NCI-H82 treated with DMSO at 0.1 percent for 48 hours (cell line): ENCODE measurements around the gene IRF1.
"Not testable (repeated sequence)": the region's sequence is repeated elsewhere in the genome, so short reads cannot be mapped to it uniquely, and the experiment has no call there.

Experiments
- DNase-seq: peaks from one replicate; lab custom pipeline; 2025; ENCODE audit not compliant: unreplicated experiment; lab: John Stamatoyannopoulos, UW

Gene IRF1

DNA sequence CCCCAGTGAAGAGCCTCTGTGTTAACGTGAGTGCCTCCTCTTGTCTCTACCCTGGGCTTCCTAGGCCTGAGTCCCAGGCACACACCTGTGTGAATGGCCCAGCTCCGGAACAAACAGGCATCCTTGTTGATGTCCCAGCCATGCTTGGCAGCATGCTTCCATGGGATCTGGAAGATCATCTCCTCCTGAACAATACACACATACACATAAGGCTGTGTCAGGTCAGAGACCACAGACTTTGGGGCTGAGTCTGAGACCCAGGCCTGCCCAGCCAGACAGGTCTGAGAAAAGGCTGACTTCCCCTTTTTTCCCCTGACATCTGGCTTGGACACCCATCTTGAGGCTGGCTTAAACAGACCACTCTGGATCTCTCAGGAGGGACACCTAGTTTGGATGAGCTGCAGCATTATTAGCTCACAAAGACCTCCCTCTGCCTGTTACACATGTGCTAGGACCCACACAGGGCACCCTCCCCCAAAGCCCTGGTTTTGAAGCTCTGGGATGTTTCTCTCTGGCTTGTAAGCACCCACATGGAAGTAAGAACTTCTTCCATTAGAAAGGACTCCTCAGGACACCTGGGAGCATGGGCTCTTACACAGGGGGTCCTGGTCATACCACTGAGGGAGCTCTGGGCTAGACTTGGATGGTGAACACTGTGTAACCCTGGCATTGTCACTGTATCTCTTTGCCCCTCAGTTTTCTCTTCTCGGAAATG lies 2.6 kb downstream of the IRF1 start:
- no peak for DNase-seq

GRCh38 chr5:132487095-132487428 lies 3.5 kb downstream of the IRF1 start:
- DNase-seq, result no peak

- DNase-seq, result no peak
Measured at GRCh38 chr5:132486318-132487094, 4.1 kb downstream of the IRF1 start.

- DNase-seq, result no peak
Measured at GRCh38 chr5:132485641-132486317, 4.8 kb downstream of the IRF1 start.

GRCh38 chr5:132484876-132485640 lies 5.5 kb downstream of the IRF1 start:
- DNase-seq, result not testable (repeated sequence)

DNA sequence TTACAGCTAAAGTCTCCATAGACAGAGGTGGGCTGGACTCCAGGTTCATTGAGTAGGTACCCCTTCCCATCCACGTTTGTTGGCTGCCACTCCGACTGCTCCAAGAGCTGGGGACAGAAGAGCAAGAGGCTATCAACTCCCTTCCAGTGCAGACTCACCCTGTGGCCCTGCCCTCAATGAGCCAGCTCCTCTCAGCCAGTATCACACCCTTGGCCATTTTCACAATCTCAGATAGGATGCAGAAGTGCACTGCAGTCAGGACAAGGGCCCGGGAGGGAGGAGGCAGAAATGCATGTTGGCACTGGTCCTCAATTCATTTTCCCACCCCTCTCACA lies 6.2 kb downstream of the IRF1 start:
- no peak for DNase-seq

GRCh38 chr5:132483661-132484390 lies 6.7 kb downstream of the IRF1 start:
- DNase-seq, result no peak

DNA sequence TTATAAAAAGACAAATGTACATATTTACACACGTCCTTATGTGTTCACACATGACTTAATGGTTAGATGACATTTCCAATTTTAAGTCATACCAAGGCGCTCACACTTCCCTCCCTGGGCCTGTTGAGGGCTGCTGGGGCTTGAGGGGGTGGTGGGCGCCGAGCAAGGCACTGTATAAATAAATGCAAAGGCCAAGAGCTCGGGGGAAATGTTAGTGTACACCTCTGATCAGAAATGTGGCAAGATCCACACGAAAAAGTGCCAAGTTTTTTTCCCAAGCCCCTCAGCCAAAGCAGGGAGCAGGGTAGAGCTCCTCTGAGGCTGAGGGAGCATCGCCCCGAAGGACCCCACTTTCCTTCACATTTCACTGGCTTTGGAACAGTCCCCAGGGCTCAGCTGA lies 7.5 kb downstream of the IRF1 start:
- no peak for DNase-seq

GRCh38 chr5:132481596-132482211 lies 8.9 kb downstream of the IRF1 start:
- no peak for DNase-seq

DNA sequence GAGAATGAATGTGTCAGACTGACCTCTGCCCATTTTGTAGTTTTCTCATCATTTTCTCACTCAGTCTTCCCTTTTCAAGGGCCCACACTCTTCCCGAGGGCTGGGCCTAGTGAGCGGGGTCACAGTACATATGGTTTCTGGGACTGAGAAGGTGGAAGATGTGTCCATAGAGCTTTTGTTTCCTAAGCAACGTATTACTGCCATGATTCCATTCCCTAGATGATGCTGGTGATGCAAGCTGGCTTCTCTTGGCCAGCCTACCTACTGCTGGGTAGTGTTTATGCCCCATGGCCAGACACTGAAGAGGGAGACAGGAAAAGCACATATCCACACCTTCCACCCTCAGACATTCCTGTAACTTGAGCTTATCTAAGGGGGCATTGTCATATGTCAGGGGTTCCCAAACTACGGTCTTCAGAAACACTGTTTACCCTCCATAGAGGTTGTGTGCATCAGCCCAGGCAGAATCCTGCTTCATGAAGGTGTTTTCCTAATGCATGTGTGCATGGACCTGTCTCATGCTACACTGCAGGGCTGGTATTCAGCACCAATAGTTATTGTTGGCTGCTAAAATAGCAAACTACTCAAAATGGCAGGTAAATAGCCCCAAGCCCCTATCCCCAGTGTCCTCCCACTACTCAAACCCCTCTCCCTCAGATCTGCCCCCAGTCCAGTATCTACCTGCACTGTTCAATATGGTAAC lies 9.5 kb downstream of the IRF1 start:
- DNase-seq, result no peak

GRCh38 chr5:132480546-132480892 lies 10.1 kb downstream of the IRF1 start:
- DNase-seq, result no peak

DNA sequence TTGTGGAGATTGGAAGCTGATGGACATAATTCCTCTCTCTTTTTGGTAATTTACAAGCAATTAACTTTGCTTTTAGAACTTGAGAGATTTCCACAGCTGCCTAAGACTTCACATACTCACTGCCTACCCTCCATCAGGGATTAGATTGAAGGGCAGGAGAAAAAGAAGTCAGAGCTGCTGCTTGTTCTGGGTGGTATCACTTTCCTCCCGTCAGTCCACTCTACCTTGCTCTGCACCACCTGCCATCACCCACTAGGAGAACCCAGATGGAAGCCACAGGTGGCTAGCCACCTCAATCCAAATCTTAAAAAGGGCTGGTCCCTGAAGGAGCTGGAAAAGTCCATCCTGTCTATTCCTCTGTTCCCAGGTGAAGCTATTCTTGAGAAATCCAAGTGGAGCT lies 10.5 kb downstream of the IRF1 start:
- DNase-seq, result no peak

DNA sequence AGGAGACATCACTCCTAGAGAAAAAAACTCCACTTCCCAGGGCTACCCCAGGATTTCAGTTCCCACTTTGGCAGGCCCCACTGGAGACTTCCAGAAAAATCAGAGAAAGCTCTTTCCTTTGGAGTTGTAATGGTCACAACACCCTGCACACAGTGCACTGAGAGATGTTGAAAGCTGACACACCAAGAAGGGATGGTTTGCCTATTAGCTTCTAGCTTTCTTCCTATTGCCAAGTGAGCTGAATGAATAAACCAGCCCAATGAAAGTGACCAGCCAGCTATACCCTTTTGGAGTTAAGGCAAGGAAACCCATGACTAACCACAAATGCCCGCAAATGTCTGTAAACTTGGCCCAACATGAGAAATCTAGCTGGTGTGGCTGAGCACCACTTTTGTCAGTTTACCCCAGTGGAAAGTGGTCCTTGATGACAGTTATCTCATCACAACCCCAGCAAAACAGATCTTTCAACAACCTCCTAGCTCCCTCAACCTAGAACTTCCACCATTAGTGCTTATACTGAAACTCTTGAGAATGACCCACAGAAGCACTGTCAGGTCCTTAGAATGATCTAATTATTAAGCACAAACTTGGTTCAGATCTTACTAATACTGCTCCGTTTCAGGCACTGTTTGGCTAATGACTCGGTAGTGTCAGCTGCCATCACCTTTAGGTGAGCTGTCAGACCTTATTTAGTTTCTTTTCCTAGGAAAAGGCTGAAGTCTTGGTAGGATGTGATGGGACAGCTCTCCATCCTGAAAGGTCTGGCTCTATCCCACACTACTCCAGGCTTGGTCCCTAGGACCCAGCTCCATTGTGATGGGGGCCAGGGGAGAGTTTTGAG lies 11.2 kb downstream of the IRF1 start:
- DNase-seq, result no peak

DNA sequence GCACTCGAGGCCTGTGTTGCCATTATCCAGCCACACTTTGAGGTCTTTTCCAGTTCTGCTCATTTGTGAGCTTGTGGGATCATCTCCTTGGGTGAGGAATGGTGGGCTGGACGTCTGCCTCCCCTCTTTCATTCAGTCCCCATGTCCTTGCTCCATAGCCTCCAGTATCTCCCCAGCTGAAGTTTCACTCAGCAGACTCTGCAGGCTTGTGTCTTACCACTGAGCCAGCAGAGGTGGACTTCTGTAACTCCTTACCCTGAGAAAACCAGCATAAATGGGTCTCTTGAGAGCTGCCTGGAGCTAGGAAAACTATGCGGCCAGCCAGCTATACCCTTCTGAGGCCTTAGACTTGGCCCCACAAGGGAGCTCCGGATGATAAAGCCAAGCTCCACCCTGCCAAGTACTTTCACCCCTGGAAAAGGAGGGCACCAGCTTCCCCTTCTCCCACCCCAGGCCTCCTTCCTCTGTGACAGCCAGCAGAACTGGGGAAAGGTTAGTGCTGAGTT lies 12.2 kb downstream of the IRF1 start:
- no peak for DNase-seq

- no peak for DNase-seq
Measured at GRCh38 chr5:132477784-132478365, 12.7 kb downstream of the IRF1 start.

DNA sequence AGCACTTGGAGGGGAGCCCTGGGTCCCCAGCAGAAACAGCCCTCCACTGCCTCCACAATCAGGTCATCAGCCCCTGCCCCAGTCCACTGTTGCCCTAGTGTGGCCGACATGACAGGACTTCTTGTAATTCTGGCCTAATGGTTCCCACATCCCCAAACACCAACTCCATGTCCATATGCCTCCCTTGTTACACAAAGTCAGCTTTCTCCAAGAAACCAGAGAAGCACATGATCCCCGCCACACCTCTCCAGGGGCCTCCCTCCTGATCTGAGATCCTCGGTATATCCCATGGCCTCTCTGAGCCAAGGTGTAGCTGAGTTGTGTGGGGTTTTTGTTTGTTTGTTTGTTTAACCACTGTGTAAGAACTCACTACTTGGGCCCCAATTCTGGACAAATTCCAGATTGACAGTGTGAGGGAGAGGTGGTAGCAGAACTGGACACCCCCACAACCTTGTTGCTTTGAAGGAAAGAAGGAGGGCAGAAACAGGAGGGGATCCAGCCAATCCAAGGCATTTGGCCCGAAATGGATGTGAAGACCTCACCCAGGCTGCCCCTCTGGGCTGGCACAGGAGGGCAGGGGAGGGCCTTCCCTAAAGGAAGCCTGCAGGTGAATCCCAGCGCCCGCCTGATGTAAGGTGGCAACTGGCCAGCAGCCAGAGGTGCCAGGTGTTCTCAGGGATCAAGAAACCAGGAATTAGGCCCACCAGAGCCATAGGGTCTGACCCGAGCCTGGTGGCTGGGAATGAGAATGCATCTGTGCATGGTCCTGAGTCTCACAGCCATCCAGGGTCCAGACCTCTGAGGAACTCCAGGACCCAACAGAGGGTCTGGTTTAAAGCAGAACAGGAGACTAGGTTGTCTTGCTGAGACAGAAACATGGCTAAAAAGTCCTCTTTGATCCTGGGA lies 13.4 kb downstream of the IRF1 start:
- no peak for DNase-seq
